WTC11 (cell line): ENCODE data around the gene MYLK4. TPM values are rescaled to one million over a fixed set of nuclear protein-coding genes. Genes with fewer than 3 reads are reported as not detected.

ENCODE experiments used
- ATAC-seq: fragments of 200-7000 bp; cut with Tn5 transposase; 2 replicates; pipeline ENCODE4 v1.10.0; 2021; ENCODE audit warnings: mild to moderate bottlenecking, moderate library complexity
- CTCF ChIA-PET: fragments of 300-600 bp; sonication (Branson Sonifier 250); formaldehyde crosslinking; loops from one replicate; lab custom pipeline; 2021; ENCODE audit warnings: antibody characterized with exemption; lab: Charles Lee
- POLR2A ChIA-PET: fragments of 350-600 bp; sonication (Branson Sonifier 250); formaldehyde crosslinking; loops from one replicate; lab custom pipeline; 2021; ENCODE audit warnings: antibody characterized with exemption; lab: Charles Lee
- DNase-seq: peaks from one replicate; pipeline ENCODE4 v3.0.0; 2021; ENCODE audit warnings: low spot score
- H3K27ac Mint-ChIP-seq: 2 replicates; pipeline ENCODE4 v1.8.0; 2021; ENCODE audit warnings: mixed read lengths
- H3K27me3 Mint-ChIP-seq: 2 replicates; pipeline ENCODE4 v1.8.0; 2021; ENCODE audit warnings: low read depth, mild to moderate bottlenecking, moderate library complexity, mixed read lengths
- H3K36me3 Mint-ChIP-seq: 2 replicates; pipeline ENCODE4 v1.8.0; 2021; ENCODE audit warnings: mixed read lengths
- H3K4me1 Mint-ChIP-seq: 2 replicates; pipeline ENCODE4 v1.8.0; 2022; ENCODE audit warnings: mixed read lengths
- H3K4me3 Mint-ChIP-seq: 2 replicates; pipeline ENCODE4 v1.8.0; 2021; ENCODE audit warnings: mild to moderate bottlenecking, moderate library complexity, mixed read lengths
- H3K9me3 Mint-ChIP-seq: 2 replicates; pipeline ENCODE4 v1.8.0; 2021; ENCODE audit warnings: mixed read lengths
- CREM ChIP-seq: sonication (generic); formaldehyde crosslinking; IDR thresholded peaks from 2 replicates; pipeline ENCODE4 v1.8.1; 2022; ENCODE audit warnings: mild to moderate bottlenecking, missing genetic modification reagents, moderate library complexity
- ETV6 ChIP-seq: sonication (generic); formaldehyde crosslinking; IDR thresholded peaks from 2 replicates; pipeline ENCODE4 v1.8.1; 2022; ENCODE audit warnings: mild to moderate bottlenecking, missing genetic modification reagents
- IRF2 ChIP-seq: sonication (generic); formaldehyde crosslinking; IDR thresholded peaks from 2 replicates; pipeline ENCODE4 v1.8.0; 2022; ENCODE audit warnings: low read depth, missing genetic modification reagents, borderline replicate concordance
- SMAD4 ChIP-seq: sonication (generic); formaldehyde crosslinking; IDR thresholded peaks from 2 replicates; pipeline ENCODE4 v1.8.0; 2022; ENCODE audit warnings: mild to moderate bottlenecking, missing genetic modification reagents
- TEAD1 ChIP-seq: sonication (generic); formaldehyde crosslinking; IDR thresholded peaks from 2 replicates; pipeline ENCODE4 v1.8.0; 2022; ENCODE audit warnings: mild to moderate bottlenecking, missing genetic modification reagents
- ZNF219 ChIP-seq: sonication (generic); formaldehyde crosslinking; IDR thresholded peaks from 2 replicates; pipeline ENCODE4 v1.8.0; 2023; ENCODE audit warnings: missing genetic modification reagents, mild to moderate bottlenecking, borderline replicate concordance
- total RNA-seq: library from RNA; stranded (reverse); gene quantifications from 3 replicates; pipeline ENCODE4 v1.2.3, GENCODE V29; 2021
- TF ChIP-seq, protein P1 (sequence below): sonication (generic); formaldehyde crosslinking; IDR thresholded peaks from 2 replicates; pipeline ENCODE4 v1.8.1; 2023; ENCODE audit warnings: mild to moderate bottlenecking, missing genetic modification reagents, moderate library complexity
- TF ChIP-seq, protein P2 (sequence below): sonication (generic); formaldehyde crosslinking; IDR thresholded peaks from 2 replicates; pipeline ENCODE4 v1.8.1; 2023; ENCODE audit warnings: mild to moderate bottlenecking, missing genetic modification reagents, moderate library complexity
- TF ChIP-seq, protein P3 (sequence below): fragments of 250-450 bp; sonication (Bioruptor Pico); IDR thresholded peaks from 2 replicates; pipeline ENCODE4 v1.9.0; 2021; ENCODE audit warnings: mild to moderate bottlenecking
- TF ChIP-seq, protein P4 (sequence below): sonication (generic); formaldehyde crosslinking; IDR thresholded peaks from 2 replicates; pipeline ENCODE4 v1.8.1; 2022; ENCODE audit warnings: missing genetic modification reagents, borderline replicate concordance
- TF ChIP-seq, protein P5 (sequence below): sonication (generic); formaldehyde crosslinking; IDR thresholded peaks from 2 replicates; pipeline ENCODE4 v1.8.1; 2022; ENCODE audit warnings: low read depth, missing genetic modification reagents, borderline replicate concordance
- TF ChIP-seq, protein P6 (sequence below): sonication (generic); formaldehyde crosslinking; IDR thresholded peaks from 2 replicates; pipeline ENCODE4 v1.8.0; 2023; ENCODE audit warnings: mild to moderate bottlenecking, missing genetic modification reagents
- TF ChIP-seq, protein P7 (sequence below): sonication (generic); formaldehyde crosslinking; IDR thresholded peaks from 2 replicates; pipeline ENCODE4 v1.8.0; 2022; ENCODE audit warnings: mild to moderate bottlenecking, missing genetic modification reagents
- TF ChIP-seq, protein P8 (sequence below): sonication (generic); formaldehyde crosslinking; IDR thresholded peaks from 2 replicates; pipeline ENCODE4 v1.8.0; 2023; ENCODE audit warnings: missing genetic modification reagents
- TF ChIP-seq, protein P9 (sequence below): fragments of 250-450 bp; sonication (Bioruptor Pico); conservative IDR thresholded peaks from 2 replicates; pipeline ENCODE4 v1.9.0; 2021; ENCODE audit warnings: mild to moderate bottlenecking

MYLK4 gene
- total RNA-seq, 1 experiment from 2014 or later, result 0.13 TPM

DNA sequence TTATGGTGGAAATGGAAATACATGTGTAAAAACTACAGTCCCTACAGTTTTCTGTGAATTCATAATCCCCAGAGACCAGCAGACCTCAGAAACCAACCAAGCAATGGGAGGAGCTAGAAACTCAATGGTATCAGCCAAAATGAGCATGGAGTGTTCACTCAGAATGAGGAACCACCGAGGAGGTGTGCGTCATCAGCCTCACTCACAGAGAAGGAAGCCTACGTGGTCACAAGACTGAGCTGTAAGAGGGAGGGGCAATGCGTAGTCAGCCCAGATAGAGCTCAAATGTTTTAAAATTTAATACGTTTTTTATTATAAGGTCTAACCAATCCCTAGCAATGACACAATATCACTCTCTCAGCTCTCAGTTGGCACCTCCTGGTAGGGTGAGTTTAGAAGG, 17.4 kb downstream of the MYLK4 start:
- Mint-ChIP-seq H3K27ac (no peak overlapping the region), H3K9me3 (no peaks in the 10 kb centered on the region), H3K36me3 (no peaks in the 10 kb centered on the region), H3K27me3 (peaks cover 2% of the 10 kb centered on the region; the same call in 1 of the 2 replicates), H3K4me1 (peaks cover 67% of the 10 kb centered on the region), H3K4me3 (no peak overlapping the region)
- POLR2A ChIA-PET, result no interaction called here
- CTCF ChIA-PET, result interaction anchor here (2.0 kb wide), 1 partner anchor 16 kb away, joined by 7 read pairs; no protein-coding TSS in a partner anchor
- ATAC-seq (no peak), DNase-seq (no peak)
- TF ChIP-seq ETV6 (no peak), TEAD1 (CRISPR knock-in tag) (no peak)
- TF ChIP-seq, protein P1, sequence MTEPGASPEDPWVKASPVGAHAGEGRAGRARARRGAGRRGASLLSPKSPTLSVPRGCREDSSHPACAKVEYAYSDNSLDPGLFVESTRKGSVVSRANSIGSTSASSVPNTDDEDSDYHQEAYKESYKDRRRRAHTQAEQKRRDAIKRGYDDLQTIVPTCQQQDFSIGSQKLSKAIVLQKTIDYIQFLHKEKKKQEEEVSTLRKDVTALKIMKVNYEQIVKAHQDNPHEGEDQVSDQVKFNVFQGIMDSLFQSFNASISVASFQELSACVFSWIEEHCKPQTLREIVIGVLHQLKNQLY (CRISPR knock-in tag), result no peak
- TF ChIP-seq, protein P2, sequence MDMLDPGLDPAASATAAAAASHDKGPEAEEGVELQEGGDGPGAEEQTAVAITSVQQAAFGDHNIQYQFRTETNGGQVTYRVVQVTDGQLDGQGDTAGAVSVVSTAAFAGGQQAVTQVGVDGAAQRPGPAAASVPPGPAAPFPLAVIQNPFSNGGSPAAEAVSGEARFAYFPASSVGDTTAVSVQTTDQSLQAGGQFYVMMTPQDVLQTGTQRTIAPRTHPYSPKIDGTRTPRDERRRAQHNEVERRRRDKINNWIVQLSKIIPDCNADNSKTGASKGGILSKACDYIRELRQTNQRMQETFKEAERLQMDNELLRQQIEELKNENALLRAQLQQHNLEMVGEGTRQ (CRISPR knock-in tag), result no peak
- TF ChIP-seq, protein P3, sequence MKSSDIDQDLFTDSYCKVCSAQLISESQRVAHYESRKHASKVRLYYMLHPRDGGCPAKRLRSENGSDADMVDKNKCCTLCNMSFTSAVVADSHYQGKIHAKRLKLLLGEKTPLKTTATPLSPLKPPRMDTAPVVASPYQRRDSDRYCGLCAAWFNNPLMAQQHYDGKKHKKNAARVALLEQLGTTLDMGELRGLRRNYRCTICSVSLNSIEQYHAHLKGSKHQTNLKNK (CRISPR knock-in tag), result no peak

DNA sequence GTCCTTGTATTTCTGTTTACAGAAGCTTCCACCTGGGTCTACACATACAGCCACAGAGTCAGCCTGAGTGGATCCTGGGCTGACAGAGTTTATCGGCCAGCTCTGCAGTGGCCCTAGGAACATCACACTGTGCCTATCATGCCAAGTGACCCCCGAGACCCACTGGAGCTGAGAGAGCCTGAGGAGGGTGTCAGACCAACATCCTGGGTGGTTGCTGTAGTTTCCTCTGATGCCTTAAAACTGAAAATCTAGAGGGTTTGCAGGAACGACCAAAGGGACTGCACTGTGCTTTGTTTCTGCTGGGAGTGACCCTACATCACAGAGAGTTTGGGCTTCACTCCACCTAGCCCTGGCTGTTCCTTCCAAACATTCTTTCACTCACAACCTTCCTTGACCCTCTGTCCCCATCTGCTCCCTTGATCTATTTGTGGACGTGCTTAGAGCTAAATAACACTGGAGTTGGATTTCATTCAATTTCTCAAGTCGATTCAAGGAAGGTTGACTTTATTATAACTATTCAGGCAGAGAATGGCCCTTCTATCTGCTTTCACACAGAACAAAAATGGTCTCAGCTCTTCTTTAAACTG, 18.1 kb downstream of the MYLK4 start:
- H3K4me3 Mint-ChIP-seq, result no peak overlapping the region
- H3K36me3 Mint-ChIP-seq, result no peaks in the 10 kb centered on the region
- no peaks in the 10 kb centered on the region for H3K9me3 Mint-ChIP-seq
- H3K4me1 Mint-ChIP-seq, result peaks cover 62% of the 10 kb centered on the region
- POLR2A ChIA-PET, result no interaction called here
- no peak overlapping the region for H3K27ac Mint-ChIP-seq
- ATAC-seq (no peak), DNase-seq (no peak)
- H3K27me3 Mint-ChIP-seq, result peaks cover 2% of the 10 kb centered on the region; the same call in 1 of the 2 replicates
- CTCF ChIA-PET, result interaction anchor here (2.0 kb wide), 1 partner anchor 17 kb away, joined by 7 read pairs; no protein-coding TSS in a partner anchor
- TF ChIP-seq IRF2 (CRISPR knock-in tag) (no peak), CREM (CRISPR knock-in tag) (no peak), SMAD4 (CRISPR knock-in tag) (no peak), ZNF219 (CRISPR knock-in tag) (no peak)
- TF ChIP-seq, protein P4, sequence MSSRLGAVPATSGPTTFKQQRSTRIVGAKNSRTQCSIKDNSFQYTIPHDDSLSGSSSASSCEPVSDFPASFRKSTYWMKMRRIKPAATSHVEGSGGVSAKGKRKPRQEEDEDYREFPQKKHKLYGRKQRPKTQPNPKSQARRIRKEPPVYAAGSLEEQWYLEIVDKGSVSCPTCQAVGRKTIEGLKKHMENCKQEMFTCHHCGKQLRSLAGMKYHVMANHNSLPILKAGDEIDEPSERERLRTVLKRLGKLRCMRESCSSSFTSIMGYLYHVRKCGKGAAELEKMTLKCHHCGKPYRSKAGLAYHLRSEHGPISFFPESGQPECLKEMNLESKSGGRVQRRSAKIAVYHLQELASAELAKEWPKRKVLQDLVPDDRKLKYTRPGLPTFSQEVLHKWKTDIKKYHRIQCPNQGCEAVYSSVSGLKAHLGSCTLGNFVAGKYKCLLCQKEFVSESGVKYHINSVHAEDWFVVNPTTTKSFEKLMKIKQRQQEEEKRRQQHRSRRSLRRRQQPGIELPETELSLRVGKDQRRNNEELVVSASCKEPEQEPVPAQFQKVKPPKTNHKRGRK, result no peak
- TF ChIP-seq, protein P5, sequence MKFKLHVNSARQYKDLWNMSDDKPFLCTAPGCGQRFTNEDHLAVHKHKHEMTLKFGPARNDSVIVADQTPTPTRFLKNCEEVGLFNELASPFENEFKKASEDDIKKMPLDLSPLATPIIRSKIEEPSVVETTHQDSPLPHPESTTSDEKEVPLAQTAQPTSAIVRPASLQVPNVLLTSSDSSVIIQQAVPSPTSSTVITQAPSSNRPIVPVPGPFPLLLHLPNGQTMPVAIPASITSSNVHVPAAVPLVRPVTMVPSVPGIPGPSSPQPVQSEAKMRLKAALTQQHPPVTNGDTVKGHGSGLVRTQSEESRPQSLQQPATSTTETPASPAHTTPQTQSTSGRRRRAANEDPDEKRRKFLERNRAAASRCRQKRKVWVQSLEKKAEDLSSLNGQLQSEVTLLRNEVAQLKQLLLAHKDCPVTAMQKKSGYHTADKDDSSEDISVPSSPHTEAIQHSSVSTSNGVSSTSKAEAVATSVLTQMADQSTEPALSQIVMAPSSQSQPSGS (CRISPR knock-in tag), result no peak
- TF ChIP-seq, protein P6, sequence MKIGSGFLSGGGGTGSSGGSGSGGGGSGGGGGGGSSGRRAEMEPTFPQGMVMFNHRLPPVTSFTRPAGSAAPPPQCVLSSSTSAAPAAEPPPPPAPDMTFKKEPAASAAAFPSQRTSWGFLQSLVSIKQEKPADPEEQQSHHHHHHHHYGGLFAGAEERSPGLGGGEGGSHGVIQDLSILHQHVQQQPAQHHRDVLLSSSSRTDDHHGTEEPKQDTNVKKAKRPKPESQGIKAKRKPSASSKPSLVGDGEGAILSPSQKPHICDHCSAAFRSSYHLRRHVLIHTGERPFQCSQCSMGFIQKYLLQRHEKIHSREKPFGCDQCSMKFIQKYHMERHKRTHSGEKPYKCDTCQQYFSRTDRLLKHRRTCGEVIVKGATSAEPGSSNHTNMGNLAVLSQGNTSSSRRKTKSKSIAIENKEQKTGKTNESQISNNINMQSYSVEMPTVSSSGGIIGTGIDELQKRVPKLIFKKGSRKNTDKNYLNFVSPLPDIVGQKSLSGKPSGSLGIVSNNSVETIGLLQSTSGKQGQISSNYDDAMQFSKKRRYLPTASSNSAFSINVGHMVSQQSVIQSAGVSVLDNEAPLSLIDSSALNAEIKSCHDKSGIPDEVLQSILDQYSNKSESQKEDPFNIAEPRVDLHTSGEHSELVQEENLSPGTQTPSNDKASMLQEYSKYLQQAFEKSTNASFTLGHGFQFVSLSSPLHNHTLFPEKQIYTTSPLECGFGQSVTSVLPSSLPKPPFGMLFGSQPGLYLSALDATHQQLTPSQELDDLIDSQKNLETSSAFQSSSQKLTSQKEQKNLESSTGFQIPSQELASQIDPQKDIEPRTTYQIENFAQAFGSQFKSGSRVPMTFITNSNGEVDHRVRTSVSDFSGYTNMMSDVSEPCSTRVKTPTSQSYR, result no peak
- TF ChIP-seq, protein P7, sequence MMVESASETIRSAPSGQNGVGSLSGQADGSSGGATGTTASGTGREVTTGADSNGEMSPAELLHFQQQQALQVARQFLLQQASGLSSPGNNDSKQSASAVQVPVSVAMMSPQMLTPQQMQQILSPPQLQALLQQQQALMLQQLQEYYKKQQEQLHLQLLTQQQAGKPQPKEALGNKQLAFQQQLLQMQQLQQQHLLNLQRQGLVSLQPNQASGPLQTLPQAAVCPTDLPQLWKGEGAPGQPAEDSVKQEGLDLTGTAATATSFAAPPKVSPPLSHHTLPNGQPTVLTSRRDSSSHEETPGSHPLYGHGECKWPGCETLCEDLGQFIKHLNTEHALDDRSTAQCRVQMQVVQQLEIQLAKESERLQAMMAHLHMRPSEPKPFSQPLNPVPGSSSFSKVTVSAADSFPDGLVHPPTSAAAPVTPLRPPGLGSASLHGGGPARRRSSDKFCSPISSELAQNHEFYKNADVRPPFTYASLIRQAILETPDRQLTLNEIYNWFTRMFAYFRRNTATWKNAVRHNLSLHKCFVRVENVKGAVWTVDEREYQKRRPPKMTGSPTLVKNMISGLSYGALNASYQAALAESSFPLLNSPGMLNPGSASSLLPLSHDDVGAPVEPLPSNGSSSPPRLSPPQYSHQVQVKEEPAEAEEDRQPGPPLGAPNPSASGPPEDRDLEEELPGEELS (CRISPR knock-in tag), result no peak
- TF ChIP-seq, protein P8, sequence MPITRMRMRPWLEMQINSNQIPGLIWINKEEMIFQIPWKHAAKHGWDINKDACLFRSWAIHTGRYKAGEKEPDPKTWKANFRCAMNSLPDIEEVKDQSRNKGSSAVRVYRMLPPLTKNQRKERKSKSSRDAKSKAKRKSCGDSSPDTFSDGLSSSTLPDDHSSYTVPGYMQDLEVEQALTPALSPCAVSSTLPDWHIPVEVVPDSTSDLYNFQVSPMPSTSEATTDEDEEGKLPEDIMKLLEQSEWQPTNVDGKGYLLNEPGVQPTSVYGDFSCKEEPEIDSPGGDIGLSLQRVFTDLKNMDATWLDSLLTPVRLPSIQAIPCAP, result no peak
- TF ChIP-seq, protein P9, sequence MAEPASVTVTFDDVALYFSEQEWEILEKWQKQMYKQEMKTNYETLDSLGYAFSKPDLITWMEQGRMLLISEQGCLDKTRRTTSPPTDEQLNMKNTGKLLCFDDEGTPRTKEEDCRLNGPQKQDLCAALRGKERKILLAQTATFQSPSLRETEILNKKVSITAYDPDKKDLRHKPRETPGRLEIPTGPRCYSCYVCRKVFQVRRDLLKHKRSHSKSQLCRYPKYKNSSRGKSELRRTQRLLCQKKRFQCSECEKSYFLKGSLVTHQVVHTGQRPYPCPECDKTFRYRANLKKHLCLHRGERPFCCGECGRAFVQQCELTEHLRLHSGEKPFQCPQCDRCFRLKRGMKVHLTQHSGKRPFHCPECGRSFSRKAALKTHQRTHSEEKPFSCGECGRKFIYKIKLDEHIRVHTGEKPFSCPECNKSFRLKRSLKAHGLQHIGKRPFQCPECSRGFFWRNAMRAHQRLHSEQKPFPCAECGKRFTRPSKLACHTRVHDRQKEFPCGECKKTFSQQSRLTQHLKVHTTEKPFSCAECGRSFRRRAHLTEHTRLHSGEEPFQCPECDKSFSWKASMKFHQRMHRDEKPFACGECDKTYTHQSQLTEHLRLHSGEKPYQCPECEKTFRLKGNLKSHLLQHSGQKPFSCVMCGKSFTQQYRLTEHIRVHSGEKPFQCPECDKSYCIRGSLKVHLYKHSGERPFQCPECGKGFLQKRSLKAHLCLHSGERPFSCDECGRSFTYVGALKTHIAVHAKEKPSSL, result no peak
